ENCODE measurements around the gene MME.

Gene MME

DNA sequence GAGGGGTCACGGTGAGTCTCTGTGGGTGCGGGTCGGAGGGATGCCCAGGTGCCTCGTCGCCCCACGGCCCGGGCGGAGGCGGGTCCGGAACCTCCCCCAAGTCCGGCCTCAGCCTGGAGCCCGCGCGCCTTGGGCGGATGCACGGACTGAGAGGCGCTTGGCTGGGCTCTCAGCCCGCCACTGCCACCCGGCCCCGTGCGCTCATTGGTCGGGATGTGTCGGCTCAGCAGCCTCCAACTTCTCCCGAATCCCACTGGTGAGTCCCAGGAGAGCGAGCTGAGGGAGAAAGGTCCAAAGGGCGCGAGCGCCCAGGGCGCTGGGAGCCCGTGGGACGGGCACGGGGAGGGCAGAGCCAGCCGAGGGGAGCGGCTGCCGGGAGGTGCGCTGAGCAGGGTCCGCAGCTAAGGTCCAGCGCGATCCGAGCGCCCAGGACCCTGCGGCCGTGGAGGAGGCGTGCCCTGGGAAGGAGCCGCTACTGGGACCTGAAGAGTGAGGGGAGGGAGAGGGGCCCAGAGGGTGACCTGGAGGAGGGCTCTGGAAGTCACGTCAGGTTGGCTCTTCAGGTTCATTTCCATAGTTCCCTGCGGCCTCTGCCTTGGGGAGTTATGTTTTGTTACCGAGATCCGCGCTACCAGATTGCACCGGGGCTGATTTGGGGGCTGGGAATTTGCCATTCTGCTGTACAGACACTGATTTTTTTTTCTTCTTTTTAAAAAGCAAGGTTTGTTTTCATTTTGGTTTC, at the start of gene MME:
Gene MME (plus strand): TSS at position 574 of the 742 bp plus-strand sequence. CDS start 3,849 bp downstream, outside the sequence.
- DNase-seq: peak in 8 of 56 donors; percentile 1 to 38 (median 12)

GRCh38 chr3:155031186-155031585, 48.9 kb upstream of the MME start:
- no peak for DNase-seq

GRCh38 chr3:155032918-155033317, 47.2 kb upstream of the MME start:
- no peak for DNase-seq

DNA sequence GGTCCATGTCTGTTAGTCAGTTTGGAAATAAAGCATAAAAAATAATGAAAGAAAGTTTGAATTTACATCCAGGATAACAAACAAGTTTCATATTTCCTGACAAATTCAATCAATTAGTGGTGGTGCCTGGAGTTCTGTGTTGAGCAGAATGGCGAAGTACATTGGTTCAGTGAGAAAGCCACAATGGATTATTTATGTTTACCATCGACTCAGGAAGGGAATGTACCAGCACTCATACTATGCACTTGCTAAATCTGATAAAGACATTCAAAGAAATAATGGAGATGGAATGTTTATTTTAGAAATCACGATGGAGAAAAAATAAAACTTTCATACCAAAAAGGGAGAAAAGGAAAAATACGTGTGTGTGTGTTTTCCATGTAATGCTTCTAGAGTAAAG, 45.3 kb upstream of the MME start:
- no peak for DNase-seq

DNA sequence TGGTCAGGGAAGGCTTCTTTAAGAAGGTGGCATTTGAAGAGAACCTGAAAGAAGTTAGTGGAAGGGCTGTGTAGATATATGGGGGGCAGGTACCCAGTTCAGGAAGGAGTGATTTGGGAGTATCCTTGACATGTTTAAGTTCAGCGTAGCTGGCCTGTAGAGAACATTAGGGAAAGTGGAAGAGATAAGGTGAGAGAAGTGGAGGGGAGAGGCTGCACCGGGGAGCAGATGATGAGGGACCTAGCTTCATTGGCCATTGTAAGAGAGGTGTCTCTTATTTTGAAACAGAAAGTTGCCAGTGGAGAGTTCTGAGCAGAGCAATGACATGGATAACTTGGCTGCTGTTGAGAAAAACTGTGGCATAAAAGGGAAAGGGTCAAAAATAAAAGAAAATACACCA, 44.6 kb upstream of the MME start:
- DNase-seq: no peak

DNA sequence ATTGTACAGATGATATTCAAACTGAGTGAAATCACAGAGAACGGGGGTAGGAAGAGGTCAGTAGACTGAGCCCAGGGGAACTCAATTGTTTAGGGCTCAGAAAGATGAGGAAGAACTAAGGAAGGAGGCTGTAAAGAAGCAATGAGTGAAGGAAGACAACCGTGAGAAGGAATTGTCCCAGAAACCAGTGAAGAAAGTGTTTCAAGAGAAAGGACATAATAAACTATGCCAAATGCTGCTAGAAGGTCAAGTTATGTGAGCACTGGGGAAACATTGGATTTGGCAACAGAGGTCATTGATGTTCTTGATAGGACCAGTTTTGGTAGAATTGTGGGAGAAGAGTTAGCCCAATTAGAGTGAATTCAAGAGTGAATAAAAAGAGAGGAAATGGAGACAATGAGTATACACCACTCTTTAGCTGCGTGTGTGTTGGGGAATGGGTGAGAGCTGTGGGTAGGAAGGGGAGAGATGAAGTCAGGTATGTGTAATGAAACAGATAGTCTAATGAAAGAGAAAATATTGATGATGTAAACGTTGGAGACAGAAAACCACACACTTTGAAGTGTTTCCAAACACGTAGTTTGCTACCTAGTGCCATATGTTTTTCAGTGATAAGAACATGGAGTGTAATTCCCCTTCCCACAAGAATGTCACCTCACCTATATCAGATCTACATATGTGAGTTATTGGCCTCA, 42.5 kb upstream of the MME start:
- no peak for DNase-seq

- no peak for DNase-seq
Measured at GRCh38 chr3:155038203-155038554, 41.9 kb upstream of the MME start.

- DNase-seq: no peak
Measured at GRCh38 chr3:155046935-155047334, 33.2 kb upstream of the MME start.

DNA sequence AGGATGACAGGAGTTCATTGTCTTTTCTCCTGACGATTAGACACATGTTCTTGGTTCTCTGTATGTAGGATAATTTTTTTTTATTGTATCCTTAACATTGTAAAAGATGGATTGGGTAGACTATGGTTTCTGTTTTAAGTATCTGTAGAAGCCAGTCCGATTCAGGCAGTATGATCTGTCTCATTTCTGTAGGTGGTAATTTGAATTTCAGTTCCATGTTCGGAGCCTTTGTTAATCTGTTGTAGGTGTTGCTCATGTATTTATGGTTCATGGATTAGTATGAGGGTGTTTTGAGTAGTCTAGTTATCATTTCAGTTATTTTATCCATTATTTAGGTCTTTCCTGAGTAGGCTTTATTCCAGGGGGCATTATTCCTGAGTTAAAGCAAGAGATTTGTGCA, 32.4 kb upstream of the MME start:
- DNase-seq: no peak

DNA sequence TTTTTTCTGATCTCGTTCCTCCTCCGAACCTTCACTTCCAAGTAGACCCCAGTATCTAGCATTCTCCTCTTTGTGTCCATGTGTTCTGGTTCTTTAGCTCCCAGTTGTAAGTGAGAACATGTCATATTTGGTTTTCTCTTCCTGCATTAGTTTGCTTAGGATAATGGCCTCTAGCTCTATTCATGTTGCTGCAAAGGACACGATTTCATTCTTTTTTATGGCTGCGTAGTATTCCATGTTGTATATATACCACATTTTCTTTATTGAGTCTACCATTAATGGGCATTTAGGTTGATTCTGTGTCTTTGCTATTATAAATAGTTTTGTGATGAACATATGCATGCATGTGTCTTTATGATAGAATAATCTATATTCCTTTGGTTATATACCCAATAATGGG, 30.2 kb upstream of the MME start:
- DNase-seq: no peak

- DNase-seq: no peak
Measured at GRCh38 chr3:155052470-155052869, 27.6 kb upstream of the MME start.

DNA sequence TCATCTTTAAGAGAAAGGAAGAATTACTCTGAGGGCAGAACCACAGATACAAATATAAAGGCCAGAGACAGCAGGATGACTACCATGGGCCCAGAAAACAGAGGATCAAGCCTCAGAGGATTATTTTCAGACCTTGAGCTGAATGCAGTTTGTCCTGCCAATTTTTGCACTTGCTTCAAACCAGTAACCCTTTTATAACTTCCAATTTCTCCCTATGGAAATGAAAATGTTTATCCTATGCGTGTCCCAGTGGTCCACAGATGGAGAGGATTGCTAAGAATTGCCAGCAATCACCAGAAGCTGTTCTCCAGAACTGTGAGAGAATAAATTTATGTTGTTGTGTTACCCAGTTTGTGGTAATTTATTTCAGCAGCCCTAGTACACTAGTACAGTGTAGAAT, 26.4 kb upstream of the MME start:
- no peak for DNase-seq

GRCh38 chr3:155064920-155065319, 15.2 kb upstream of the MME start:
- no peak for DNase-seq

GRCh38 chr3:155065537-155065936, 14.6 kb upstream of the MME start:
- DNase-seq: no peak

GRCh38 chr3:155069729-155070128, 10.4 kb upstream of the MME start:
- no peak for DNase-seq

- DNase-seq: no peak
Measured at GRCh38 chr3:155070316-155070715, 9.8 kb upstream of the MME start.

GRCh38 chr3:155070932-155071387, 9.2 kb upstream of the MME start:
- no peak for DNase-seq

DNA sequence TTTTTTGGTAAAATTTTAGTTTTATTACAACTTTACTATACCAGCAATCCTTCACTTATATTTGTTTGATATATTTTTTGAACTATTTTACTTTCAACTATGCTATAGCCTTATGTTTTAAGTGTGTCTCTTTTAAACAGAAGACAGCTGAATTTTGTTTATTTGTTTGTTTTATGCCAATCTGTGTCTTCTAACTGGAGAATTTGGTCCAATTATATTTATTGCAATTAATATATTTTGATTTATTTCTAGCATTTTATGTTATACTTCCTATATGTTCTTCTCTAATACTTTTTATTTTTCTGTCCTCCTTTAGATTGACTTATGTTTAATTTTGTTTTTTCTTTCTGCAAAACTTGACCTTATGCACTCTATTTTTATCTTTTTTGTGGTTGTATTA, 4.9 kb upstream of the MME start:
- no peak for DNase-seq

GRCh38 chr3:155076888-155077287, 3.2 kb upstream of the MME start:
- DNase-seq: no peak

- DNase-seq: no peak
Measured at GRCh38 chr3:155078711-155079467, 1.2 kb upstream of the MME start.

DNA sequence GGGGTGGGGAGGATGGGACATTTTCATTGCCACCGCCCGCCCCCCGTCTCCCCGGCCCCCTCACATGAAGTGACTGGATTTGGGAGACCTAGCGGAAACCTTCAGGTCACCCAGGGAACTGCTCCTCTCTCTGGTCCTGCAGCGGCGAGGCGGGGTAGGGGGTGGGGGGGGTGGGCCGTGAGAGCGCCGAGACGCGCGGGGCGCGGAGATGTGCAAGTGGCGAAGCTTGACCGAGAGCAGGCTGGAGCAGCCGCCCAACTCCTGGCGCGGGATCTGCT, 712 bp upstream of the MME start:
- peak in 1 of 56 donors; percentile 36 for DNase-seq

DNA sequence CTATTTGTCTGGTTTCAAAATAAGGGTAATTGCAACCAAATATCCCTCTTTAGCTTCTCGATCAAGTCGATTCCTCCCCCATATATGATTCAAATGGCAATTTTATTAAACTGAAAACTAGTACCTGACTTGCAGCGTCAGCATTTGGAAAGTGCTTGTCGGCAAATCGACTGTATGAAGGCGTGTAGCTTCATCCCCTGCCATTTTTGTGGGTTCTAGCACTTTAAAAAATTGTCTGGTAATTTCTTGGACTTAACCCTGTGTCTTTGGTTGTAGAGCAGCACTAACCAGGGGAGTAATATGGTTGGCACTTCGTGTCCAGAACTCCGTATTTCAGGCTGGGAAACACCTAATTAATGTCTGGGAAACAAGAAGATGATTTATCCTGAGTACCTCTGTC, 573 bp downstream of the MME start:
- peak in 1 of 56 donors; percentile 4 for DNase-seq

Data from nucleus accumbens (tissue), 56 donors.